GM18909 (cell line): Measurements from ENCODE around the gene C2CD2L.
"Not testable (repeated sequence)": the region's sequence is repeated elsewhere in the genome, so short reads cannot be mapped to it uniquely, and the experiment has no call there.

Experiments
- ATAC-seq: cut with Tn5 transposase; IDR thresholded peaks from one replicate; pipeline ENCODE4 v1.9.1; 2021; ENCODE audit warnings: mild to moderate bottlenecking; ENCODE audit not compliant: unreplicated experiment, poor library complexity

The C2CD2L gene

DNA sequence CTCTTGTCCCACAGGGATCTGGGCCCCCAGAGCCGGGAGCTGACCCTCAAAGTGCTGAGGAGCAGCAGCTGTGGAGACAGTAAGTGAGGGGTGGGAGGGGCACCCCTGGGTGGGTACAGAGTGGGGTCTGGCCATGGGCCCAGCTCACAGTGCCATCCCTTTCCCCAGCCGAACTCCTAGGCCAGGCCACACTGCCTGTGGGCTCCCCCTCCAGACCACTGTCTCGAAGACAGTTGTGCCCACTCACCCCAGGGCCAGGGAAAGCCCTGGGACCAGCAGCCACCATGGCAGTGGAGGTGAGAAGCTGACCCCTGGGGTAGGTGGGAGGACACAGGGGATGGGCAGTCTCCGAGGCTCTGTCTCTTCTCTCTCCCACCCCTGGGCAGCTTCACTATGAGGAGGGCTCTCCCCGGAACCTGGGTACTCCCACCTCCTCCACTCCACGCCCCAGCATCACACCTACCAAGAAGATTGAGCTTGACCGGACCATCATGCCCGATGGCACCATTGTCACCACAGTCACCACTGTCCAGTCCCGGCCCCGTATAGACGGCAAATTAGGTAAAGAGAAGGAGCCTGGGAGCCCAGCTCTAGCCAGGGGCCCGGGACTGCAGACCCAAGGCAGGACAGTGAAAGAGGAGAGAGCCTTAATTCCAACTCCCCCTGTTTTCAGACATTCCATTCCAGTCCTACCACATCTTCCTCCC, 5.3 kb downstream of the C2CD2L start:
- no peak for ATAC-seq

DNA sequence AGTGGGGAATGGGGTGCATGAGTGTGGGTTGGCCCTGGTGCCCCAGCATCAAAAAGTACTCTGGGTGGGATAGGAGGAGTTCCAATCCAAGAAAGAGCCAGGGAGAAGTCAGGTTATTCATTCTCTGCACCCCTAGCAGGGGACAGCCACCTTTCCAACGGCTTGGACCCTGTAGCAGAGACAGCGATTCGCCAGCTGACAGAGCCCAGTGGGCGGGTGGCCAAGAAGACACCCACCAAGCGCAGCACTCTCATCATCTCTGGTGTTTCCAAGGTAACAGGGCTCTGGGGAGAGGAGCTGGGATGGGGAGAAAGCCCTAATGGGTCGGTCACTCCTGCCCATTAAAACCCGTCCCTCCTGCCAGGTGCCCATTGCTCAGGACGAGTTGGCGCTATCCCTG, 6.6 kb downstream of the C2CD2L start:
- no peak for ATAC-seq

DNA sequence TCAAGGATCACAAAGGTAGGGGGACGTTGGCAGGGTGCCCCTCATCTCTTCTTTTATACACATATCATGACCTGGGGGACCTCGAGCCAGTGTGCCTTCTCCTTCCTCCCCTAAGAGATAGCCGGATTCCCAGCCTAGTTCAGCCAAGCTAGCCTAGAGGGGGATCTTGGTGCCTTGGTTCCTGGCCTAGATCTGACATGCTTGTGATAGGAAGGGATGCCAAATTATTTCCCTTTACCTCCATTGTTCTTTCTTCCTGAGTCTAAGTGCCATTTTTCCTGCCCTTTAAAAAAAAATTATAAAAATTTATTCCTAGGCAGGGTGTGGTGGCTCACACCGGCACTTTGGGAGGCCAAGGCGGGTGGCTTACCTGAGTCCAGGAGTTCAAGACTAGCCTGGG, 7.2 kb downstream of the C2CD2L start:
- ATAC-seq, result no peak

DNA sequence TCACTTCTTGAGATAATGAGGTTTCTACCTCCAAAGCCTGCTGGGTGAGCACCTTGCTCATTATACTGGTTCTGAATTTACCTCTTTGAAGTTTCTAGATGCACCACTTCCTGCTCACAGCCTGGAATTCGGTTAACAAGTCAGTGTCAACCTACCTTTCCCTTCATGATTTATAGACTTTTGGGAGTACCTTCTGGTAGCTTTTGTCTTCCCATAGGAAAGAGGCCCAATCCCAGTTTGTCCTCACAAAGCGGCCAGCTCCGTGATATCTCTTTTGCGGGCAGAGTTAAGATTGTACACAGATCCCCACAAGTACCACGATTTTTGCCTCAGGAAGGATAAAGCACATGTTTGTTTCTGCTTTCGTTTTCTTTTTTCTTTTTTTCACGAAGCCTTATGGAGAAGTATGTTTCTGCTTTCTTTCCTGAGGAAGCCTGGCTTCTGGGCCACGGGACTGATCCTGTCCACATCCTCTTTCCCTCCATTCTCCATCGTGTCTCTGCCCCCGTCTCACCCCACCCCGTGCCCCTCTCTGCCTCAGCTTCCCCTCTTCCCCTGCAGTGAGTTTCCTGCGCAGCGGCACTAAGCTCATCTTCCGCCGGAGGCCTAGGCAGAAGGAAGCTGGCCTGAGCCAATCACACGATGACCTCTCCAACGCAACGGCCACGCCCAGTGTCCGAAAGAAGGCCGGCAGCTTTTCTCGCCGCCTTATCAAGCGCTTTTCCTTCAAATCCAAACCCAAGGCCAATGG, 8.5 kb downstream of the C2CD2L start:
- no peak for ATAC-seq

DNA sequence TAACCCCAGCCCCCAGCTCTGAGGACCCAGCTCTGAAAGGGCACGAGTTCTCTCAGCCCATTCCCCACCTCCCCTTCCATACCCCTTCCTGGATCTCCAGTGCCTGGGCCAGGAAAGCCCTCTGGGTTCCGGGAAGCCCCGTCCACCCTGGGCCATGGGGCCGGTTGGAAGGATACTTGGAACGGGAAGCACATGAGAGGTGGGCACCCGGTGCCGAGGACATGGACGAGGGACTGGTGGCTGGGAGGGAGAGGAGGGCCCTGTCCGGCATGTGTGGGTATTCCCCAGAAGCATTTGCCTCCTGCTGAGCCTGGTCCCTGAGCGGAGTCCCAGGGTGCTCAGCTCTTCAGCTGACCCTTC, 9.1 kb downstream of the C2CD2L start:
- ATAC-seq, result no peak

DNA sequence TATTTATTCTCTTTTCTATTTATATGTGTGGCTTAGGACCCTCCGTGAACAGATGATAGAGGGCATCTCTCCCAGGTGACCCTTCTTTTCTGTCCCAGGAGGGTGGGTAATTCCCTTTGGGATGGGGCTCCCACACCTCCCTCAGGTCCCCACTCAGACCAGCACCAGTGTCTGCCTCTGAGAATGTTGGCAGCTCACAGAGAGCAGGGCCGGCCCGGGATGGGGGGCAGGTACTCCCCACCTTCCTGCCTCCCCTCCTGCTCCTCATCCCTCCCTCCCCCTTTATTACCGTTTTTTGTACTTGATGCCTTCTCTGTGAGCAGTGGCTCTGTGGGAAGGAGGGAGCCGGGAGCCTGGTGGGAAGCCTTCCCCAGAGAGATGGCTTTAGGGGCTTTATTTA, 9.5 kb downstream of the C2CD2L start:
- no peak for ATAC-seq

DNA sequence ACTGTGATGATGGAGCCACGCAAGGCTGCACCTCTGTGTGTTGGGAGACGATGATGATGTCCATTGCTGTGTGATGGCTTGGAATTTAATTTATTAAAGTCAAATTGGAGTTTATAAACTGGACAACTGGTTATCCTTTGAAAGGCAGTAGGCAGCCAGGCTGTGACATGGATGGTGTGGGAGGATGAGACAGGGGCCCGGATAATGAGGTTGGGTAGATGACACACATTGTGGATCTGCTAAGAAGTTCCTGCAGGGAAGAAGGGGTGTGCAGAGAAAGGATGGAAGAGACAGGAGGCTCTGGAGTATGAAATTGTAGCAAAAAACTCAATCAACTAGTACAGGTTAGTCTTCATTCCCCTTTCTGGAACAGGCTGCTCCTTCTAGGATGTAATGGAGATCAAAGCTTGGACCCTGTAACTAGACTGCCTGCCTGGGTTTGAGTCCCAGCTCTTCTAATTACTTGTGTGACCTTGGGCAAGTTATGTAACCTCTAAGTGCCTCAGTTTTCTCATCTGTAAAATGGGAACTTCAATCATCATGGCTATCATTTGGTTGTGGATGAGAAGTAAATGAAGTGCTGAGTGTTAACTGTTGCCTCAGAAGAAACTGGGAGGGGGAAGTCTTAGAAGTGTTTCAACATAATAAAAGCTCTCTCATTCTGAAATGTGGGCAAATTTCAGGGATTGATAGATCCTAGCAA, 10.0 kb downstream of the C2CD2L start:
- no peak for ATAC-seq

DNA sequence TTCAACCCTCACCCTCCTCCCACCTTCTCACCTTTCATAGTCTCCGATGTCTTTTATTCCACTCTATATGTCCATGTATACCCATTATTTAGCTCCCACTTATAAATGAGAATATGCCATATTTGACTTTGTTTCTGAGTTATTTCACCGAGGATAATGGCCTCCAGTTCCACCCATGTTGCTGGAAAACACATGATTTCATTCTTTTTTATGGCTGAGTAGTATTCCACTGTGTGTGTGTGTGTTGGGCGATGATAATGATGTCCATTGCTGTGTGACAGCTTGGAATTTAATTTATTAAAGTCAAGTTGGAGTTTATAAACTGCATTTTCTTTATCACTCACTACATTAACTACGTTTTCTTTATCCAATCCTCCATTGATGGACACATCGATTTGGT, 11.1 kb downstream of the C2CD2L start:
- no peak for ATAC-seq

DNA sequence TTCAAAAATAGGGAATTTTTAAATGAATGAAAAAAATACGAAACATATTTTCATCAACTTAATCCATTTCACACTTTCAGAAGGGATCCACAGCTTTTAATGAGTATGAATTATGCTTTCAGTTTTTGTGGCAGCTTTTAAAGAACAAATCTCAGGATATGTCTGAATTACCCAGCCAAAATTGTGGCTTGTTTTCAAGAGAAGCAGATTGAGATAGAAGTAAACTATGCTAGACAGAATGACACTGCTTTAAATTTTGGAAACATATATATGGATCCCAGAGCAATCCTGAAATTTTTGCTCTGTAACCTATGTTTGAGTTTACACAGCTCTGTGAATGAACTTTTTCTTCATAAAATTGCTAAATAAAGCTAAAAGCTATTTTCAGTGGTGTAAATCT, 11.8 kb downstream of the C2CD2L start:
- ATAC-seq, result no peak

DNA sequence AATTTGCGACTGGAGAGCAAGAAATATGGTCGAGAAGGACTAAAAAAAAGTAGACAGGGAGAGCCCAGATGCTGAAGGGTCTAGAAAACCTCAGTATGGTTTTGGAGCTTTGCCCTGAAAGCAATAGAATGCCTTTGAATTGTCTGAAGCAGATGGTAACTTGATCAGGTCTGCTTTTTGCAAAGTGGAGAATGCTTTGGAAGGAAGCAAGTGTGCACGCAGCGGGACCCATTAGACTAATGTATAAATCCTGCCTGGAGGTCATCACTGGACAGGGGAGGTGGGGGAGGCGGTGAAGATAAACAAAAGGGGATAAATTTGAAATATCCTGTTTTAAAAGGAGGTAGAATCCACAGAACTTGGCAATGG, 13.5 kb downstream of the C2CD2L start:
- ATAC-seq, result no peak

DNA sequence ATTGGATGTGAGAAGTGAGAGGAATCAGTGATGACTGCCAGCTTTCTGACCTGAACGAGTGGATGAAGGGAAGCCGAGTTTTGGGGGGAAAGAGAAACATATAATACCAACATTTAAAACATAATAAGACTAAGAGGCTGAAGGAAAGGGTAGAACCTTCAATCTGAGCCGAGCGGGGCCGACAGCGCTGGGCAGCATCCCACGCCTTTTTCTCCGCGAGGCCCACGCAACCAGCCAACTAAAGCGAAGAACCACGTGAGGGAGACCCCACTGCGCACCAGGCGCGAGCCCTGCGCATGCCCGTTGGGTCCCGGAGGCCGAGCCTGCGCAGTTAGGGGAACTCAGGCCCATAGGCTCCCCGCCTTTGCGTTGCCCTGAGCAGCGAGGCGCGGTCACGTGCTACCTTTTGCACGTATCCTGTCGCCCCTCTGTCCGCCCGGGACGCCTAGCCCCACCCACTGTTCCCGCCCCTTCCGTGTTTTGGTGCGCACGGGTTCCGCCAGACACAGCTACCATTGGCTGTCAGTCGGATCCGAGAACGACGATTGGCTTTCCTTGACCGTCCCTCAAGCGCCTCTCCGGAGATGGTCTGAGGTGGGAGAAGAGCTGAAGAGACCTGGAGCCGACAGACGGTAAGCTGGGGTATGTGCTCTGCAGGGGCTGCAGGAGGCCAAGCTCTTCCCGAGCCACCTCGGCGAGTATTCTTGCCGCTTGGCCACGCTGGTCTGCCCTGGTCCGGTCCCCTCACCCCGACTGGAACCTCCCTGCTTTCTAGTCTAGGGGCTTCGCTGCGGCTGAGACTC, 14.1 kb downstream of the C2CD2L start, which contains the start of gene HINFP:
Gene HINFP (plus strand): TSS at position 573 of the 803 bp plus-strand sequence. CDS start 5,365 bp downstream, outside the sequence.
- ATAC-seq, result peak; percentile 97

DNA sequence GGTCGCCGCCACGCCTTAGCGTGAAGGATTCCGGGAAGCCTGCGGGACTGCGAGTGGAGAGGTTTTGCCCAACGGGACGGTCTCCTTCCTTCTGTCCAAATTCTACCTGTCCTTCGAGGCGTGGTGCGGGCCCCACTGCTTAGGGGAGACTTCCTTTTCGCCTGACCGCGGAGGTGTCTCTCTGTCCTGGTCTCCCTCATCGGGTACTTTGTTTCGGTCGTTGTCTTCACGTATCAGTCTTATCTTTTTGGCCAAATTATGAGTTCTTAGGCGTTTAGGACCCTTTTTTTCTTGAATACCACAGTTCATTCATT, 14.6 kb downstream of the C2CD2L start:
- no peak for ATAC-seq

DNA sequence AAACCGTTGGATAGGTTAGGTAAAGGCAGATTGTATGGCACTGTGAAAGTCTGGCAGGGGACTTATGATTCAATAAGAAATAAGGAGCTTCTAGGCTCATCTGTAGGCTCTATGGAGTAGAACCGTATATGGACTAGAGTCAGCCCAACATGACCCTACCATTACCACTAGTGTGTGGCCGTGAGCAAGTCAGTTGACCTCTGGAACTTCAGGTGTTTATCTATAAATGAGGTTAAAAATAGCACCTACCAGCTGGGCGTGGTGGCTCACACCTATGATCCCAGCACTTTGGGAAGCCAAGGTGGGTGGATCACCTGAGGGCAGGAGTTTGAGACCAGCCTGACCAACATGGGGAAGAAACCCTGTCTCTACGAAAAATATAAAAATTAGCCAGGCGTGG, 18.7 kb downstream of the C2CD2L start:
- ATAC-seq, result no peak

DNA sequence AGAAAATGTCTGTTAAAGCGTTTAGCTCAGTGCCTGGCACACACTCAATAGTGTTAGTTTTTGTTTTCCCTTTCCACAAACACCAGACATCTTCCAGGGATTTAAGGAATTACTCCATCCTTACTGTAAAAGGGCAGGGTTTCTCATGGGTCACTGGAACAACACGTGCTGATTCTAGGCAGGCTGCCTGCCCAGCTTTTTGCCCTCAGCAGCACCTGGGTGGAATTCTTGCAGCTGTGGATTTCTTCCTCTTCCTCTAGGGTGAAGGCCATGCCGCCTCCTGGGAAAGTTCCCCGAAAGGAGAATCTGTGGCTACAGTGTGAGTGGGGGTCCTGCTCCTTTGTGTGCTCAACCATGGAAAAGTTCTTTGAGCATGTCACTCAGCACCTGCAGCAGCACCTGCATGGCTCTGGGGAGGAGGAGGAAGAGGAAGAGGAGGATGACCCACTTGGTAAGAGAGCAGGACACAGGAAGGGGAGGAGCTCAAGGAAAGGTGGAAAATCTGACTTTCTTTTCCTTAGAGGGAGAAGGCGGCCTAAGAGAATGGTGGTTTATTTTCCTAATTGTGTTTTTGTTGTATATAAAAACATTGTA, 19.6 kb downstream of the C2CD2L start:
- ATAC-seq, result no peak

DNA sequence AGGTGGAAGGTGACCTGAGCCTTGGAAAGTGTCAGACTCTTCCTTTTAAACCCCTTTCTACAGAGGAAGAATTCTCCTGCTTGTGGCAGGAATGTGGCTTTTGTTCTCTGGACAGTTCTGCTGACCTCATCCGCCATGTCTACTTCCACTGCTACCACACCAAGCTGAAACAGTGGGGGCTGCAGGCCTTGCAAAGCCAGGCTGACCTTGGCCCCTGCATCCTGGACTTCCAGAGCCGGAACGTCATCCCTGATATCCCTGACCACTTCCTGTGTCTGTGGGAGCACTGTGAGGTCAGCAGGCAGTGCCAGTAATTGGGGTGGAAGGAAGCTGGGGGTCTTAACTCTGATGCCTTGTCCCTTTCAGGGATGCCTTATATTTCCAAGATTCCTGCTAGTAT, 23.5 kb downstream of the C2CD2L start:
- no peak for ATAC-seq

DNA sequence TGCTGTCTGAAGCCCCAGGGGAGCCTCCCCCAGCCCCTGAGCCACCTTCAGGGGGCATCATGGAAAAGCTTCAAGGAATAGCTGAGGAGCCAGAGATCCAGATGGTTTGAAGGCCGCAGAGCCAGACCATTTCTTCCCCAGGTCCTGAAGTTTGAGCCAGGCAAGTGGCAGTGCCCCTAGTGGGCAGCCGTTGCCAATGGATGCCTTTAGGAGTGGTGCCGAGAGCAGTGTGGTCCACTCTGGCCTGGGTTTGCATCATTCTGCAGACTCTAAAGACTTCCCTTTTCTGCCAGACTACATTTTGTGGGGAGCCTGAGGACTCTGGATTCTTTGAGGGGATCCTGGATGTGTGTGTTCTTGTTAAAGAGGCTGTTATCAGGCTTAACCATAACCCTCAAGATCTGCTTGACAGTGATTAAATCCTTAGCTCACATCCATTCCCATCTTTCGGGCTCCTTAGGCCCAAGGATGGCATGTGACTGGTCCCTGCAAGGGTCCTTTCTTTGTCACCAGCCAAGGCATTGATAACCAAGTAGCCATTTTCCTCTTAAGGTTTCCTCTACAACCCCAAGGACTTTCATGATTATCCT, 27.3 kb downstream of the C2CD2L start:
- ATAC-seq, result no peak

DNA sequence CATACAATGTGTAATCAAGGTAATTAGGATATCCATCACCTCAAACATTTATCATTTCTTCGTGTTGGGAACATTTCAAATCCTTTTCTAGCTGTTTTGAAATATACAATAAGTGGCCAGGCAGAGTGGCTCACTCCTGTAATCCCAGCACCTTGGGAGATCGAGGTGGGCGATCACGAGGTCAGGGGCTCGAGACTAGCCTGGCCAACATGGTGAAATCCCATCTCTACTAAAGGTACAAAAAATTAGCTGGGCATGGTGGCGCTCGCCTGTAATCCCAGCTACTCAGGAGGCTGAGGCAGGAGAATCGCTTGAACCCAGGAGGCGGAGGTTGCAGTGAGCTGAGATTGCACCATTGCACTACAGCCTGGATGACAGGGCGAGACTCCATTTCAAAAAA, 32.1 kb downstream of the C2CD2L start:
- ATAC-seq, result not testable (repeated sequence)

DNA sequence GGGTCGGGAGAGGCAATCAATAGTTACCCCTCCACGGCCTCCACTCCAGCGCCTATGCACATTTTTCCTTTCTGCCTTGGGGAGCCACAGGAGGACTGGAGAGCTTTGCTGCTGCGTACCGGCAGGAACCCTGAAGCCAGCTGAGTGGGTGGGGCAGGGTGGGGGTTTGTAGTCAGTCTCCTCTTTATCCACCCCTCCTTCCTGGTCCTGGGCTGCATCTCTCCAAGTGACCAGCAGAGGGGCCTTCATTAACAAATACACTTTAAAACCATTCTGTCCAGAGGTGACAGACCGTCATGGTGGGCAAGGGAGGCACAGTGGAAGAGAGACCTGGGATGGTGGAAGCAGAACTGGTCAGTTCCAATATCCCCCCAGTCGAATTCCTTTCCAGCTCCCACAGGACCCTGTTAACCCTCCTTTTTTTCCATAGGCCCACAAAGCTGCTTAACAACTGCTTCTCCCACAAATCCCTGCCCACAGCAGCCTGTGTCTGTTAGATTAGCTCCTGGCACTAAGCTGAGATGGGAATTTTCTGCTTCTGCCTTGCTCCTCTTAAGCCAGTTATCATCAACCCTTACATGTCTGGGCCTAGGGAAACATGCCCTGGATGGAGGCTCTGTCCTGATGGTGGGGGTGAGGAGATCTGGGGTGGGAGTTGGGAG, 37.8 kb downstream of the C2CD2L start:
- peak; percentile 64 for ATAC-seq

DNA sequence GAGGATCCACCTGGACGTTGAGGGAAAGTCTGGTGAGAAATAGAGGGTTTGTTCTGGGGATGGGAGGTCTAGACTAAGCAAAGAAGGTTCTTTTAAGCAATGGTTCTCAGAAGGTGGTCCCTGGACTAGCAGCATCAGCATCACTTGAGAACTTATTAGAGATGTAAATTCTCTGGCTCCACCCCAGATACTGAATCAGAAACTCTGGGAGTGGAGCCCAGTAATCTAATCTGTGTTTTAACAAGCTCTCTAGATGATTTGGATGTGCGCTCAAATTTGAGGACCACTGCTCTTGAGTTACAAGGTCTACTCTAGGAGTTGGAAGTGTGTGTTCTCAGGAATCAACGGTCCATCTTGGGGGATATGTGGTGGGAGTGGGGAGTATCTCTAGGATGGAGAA, 38.4 kb downstream of the C2CD2L start:
- ATAC-seq, result no peak
